ENCODE measurements around the gene RPE.

DNA sequence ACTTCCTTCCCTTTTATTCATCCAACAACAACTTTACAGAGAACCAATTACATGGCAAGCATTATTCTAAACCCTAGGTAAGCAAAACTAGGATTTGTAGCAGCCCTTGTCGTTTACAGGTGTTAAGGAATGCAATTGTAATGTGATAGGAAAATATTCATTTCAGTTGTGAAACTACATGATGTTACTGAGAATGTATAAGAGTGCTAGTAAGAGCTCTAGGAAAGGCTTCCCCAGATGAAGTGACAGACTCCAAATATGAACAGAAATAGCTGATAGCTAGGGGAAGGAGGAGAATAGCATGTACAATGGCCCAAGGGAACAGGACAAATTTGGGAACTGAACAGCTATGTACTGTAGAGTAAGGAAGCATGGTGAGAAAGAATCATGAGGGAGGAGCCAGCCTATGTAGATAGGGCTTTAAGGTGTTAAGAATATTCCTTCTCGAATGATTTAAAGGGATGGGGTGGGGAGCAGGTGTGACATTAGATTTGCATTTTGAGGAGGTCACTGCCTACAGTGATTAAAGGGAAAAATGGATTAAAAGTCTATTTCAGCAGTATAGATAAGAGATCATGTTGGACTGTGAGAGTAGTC is 31.7 kb downstream of the RPE start:
- TF ChIP-seq, protein P1, sequence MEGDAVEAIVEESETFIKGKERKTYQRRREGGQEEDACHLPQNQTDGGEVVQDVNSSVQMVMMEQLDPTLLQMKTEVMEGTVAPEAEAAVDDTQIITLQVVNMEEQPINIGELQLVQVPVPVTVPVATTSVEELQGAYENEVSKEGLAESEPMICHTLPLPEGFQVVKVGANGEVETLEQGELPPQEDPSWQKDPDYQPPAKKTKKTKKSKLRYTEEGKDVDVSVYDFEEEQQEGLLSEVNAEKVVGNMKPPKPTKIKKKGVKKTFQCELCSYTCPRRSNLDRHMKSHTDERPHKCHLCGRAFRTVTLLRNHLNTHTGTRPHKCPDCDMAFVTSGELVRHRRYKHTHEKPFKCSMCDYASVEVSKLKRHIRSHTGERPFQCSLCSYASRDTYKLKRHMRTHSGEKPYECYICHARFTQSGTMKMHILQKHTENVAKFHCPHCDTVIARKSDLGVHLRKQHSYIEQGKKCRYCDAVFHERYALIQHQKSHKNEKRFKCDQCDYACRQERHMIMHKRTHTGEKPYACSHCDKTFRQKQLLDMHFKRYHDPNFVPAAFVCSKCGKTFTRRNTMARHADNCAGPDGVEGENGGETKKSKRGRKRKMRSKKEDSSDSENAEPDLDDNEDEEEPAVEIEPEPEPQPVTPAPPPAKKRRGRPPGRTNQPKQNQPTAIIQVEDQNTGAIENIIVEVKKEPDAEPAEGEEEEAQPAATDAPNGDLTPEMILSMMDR (IDR thresholded peaks at IDR 0.05), result no peak
- no peak for TF ChIP-seq POLR2A (IDR thresholded peaks at IDR 0.05)
